Activated CD4-positive, alpha-beta T cell treated with anti-CD3 and anti-CD28 coated beads for 36 hours (primary cell): Measurements from ENCODE around the gene LAMC2. TPM values are rescaled to one million over a fixed set of nuclear protein-coding genes. Genes with fewer than 3 reads are reported as not detected.

Source experiments
- ATAC-seq: fragments of 200-7000 bp; cut with Tn5 transposase; one replicate; pipeline ENCODE4 v1.10.0; 2021; ENCODE audit warnings: mild to moderate bottlenecking, moderate library complexity
- CTCF ChIA-PET: fragments of 350-600 bp; sonication (Branson Sonifier 250); formaldehyde crosslinking; loops from one replicate; lab custom pipeline; 2021; ENCODE audit warnings: antibody characterized with exemption; lab: Charles Lee
- POLR2A ChIA-PET: fragments of 350-600 bp; sonication (Branson Sonifier 250); formaldehyde crosslinking; loops from one replicate; lab custom pipeline; 2021; ENCODE audit warnings: antibody characterized with exemption, inconsistent platforms; lab: Charles Lee
- DNase-seq: peaks from one replicate; pipeline ENCODE4 v3.0.0-alpha.2; 2020
- H3K27ac Mint-ChIP-seq: one replicate; pipeline ENCODE4 v1.8.0; 2021; ENCODE audit warnings: mixed read lengths
- H3K27me3 Mint-ChIP-seq: one replicate; pipeline ENCODE4 v1.8.0; 2021; ENCODE audit warnings: mixed read lengths
- H3K36me3 Mint-ChIP-seq: one replicate; pipeline ENCODE4 v1.8.0; 2021; ENCODE audit warnings: low read depth, mixed read lengths
- H3K4me1 Mint-ChIP-seq: one replicate; pipeline ENCODE4 v1.8.0; 2021; ENCODE audit warnings: mixed read lengths
- H3K4me3 Mint-ChIP-seq: one replicate; pipeline ENCODE4 v1.8.0; 2021; ENCODE audit warnings: mild to moderate bottlenecking, moderate library complexity, mixed read lengths
- H3K9me3 Mint-ChIP-seq: one replicate; pipeline ENCODE4 v1.8.0; 2021; ENCODE audit warnings: low read depth, mixed read lengths
- intact Hi-C, 2 experiments: fragments of 100-400 bp; cut with DNase I in 1 of 2; cut with micrococcal nuclease in 1 of 2; formaldehyde crosslinking; loops; one replicate each; pipeline versions ENCODE4 v1.14.2 to v1.15.1; 2022 to 2024; cut with DNase I, micrococcal nuclease
- total RNA-seq, 2 experiments: library from RNA; stranded (reverse); gene quantifications; one replicate each; pipeline ENCODE4 v1.2.3, GENCODE V29; 2021

The LAMC2 gene
- total RNA-seq, 2 experiments from 2014 or later, result 0.21 to 0.91 TPM

DNA sequence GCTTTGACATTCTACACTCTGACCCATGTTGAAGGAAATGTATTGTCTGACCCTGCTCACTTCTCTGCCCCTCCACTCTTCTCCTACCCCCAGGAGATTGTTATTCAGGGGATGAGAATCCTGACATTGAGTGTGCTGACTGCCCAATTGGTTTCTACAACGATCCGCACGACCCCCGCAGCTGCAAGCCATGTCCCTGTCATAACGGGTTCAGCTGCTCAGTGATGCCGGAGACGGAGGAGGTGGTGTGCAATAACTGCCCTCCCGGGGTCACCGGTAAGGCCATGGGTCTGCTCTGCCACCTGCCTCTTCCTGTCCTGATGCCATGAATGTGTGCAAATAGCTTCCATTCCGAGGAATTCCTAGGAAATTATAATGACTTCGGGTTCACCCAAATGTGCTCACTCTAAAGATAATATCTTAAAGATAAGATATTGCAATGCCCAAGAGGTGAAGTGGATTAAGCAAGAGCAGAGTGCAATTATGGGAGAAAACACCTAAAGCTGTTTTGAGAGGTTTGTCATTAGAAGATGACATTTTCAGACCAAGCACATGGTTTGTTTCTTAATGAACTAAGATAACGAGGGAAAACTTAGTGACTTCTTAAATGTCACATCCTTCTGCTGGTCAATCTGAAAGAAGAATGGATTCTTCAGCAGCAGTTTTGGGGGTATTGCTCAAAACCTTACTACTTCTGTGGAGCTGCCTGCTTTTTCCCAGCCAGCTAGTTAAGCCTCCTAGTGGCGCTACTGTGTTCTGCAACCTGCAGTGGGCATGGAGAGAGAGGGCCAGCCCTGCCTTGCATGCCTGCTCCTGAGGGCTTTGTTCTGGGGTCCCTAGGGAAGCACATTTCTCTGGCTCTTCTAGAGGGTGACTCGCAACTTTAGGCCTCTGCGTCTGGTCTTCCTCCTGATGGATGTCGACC lies 41.6 kb downstream of the LAMC2 start:
- no peaks in the 10 kb centered on the region for H3K27me3 Mint-ChIP-seq
- no peak overlapping the region for H3K27ac Mint-ChIP-seq
- POLR2A ChIA-PET, result no interaction called here
- peaks cover 8% of the 10 kb centered on the region for H3K4me1 Mint-ChIP-seq
- ATAC-seq, result peak; percentile 65
- intact Hi-C loops, result loop anchor here in 1 of 2 experiments (1.0 kb wide), 1 partner anchor 265 kb away; no protein-coding TSS in a partner anchor
- CTCF ChIA-PET, result interaction anchor here (0.5 to 2.1 kb wide), 10 partner anchors 17 to 947 kb away, joined by 3 to 10 read pairs (median 4); no protein-coding TSS in a partner anchor
- H3K9me3 Mint-ChIP-seq, result no peaks in the 10 kb centered on the region
- DNase-seq, result peak; percentile 66
- H3K4me3 Mint-ChIP-seq, result no peak overlapping the region
- H3K36me3 Mint-ChIP-seq, result no peaks in the 10 kb centered on the region

DNA sequence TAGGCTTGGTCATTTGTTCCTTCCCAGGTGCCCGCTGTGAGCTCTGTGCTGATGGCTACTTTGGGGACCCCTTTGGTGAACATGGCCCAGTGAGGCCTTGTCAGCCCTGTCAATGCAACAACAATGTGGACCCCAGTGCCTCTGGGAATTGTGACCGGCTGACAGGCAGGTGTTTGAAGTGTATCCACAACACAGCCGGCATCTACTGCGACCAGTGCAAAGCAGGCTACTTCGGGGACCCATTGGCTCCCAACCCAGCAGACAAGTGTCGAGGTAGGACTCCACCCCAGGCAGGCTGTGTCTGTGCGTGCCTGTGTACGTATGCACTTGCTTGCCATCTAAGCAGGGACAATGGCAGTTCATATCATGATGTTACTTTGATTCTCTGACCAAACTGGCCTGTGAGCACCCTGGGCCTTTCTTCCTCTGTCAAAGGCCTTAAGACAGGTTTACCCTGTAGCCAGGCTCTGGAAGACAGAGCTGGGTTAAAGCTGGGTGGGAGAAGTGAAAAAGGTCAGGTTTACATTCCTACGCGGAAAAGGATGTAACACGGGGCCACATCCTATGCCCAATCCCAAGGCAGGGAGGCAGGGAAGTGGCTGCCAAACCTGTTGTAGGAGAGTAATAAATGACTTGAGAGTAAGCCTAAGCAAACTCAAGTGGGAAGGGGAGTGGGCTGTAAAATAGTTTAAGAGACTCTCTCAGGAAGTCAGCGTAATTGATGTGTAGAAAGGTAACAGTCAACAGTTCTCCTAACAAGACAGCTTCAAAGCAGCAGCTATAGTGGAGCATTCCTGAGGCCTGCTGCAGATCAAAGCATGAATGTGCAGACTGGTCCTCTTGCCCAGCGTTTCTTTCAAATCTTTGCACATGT lies 42.5 kb downstream of the LAMC2 start:
- CTCF ChIA-PET, result interaction anchor here (0.5 to 2.1 kb wide), 10 partner anchors 18 to 948 kb away, joined by 3 to 10 read pairs (median 4); no protein-coding TSS in a partner anchor
- no peak overlapping the region for H3K27ac Mint-ChIP-seq
- POLR2A ChIA-PET, result no interaction called here
- H3K4me1 Mint-ChIP-seq, result peaks cover 8% of the 10 kb centered on the region
- no peak overlapping the region for H3K4me3 Mint-ChIP-seq
- H3K9me3 Mint-ChIP-seq, result no peaks in the 10 kb centered on the region
- DNase-seq (no peak), ATAC-seq (no peak)
- no peaks in the 10 kb centered on the region for H3K36me3 Mint-ChIP-seq
- no peaks in the 10 kb centered on the region for H3K27me3 Mint-ChIP-seq
- intact Hi-C loops, result no loop called here

DNA sequence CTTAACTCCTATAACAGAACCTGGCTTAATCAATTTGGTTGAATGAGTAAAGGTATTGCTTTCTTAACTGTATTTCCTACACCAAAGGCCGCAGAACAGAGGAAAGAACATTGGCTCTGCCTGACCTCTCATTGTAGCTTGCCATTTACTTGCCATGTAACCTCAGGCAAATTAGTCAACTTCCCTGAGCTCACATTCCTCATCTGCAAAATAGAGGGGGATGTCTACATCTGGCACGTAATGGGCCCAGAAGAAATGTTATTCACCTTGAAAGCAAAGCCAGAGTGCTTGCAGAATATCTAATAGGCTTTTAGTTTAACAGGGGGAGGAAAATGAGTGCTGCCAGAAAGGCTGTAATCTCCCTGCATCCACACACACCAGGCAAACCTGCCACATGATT lies 44.3 kb downstream of the LAMC2 start:
- Mint-ChIP-seq H3K4me1 (peaks cover 8% of the 10 kb centered on the region), H3K27me3 (peaks cover 2% of the 10 kb centered on the region), H3K36me3 (no peaks in the 10 kb centered on the region), H3K4me3 (no peak overlapping the region), H3K27ac (no peak overlapping the region), H3K9me3 (no peaks in the 10 kb centered on the region)
- CTCF ChIA-PET, result interaction anchor here (0.6 to 1.4 kb wide), 3 partner anchors 98 to 1819 kb away, joined by 3 read pairs; no protein-coding TSS in a partner anchor
- intact Hi-C loops, result loop anchor here in 1 of 2 experiments (10.0 kb wide), 1 partner anchor 266 kb away; no protein-coding TSS in a partner anchor
- DNase-seq (no peak), ATAC-seq (no peak)
- POLR2A ChIA-PET, result no interaction called here

DNA sequence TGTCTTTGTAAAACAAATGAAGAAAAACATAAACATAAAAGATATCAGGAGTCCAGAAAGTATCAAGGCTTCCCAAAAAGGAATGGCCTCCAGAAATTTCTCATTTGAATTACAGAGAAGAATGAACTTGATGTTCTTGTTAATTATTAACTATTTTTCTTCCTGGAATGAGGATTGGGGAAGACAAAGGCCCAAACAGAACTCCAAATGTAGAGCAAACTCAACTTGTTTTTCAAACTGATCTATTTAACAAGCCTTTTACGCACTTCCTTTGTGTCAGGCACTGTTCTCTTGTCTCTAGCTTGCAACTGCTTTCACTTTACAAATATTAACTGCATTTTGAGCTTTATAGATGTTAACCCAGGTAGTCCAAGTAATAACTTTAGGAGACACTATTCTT lies 45.5 kb downstream of the LAMC2 start:
- CTCF ChIA-PET, result interaction anchor here (0.6 to 1.4 kb wide), 2 partner anchors 73 to 99 kb away, joined by 3 read pairs; no protein-coding TSS in a partner anchor
- Mint-ChIP-seq H3K36me3 (no peaks in the 10 kb centered on the region), H3K4me3 (no peak overlapping the region)

DNA sequence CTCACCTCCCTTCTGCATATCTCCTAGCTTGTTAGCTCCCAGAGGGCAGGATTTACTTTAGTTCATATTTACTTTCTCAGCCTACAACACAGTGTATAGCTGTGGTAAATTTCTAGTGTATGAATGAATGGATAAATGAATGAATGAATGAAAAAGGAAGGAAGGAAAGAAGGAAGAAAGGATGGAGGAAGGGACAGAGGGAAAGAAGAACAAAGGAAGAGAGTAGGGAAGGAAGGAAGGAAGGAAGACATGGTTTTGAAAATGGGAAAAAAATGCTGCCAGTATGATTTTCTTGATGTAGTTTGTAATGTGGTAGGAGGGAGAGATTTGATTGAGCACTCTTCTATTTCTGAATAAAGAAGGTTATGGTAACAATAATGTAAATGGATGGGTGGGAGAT lies 47.0 kb downstream of the LAMC2 start:
- Mint-ChIP-seq H3K4me1 (no peaks in the 10 kb centered on the region), H3K27ac (no peak overlapping the region), H3K4me3 (no peak overlapping the region), H3K36me3 (no peaks in the 10 kb centered on the region), H3K9me3 (no peaks in the 10 kb centered on the region), H3K27me3 (peaks cover 3% of the 10 kb centered on the region)
- DNase-seq, result no peak
- CTCF ChIA-PET, result no interaction called here
- intact Hi-C loops, result loop anchor here in 1 of 2 experiments (10.0 kb wide), 1 partner anchor 268 kb away; no protein-coding TSS in a partner anchor
- ATAC-seq, result no peak
- POLR2A ChIA-PET, result no interaction called here

More for the DNA sequence above, 45.5 kb downstream of the LAMC2 start:
- Mint-ChIP-seq H3K27me3 (peaks cover 3% of the 10 kb centered on the region), H3K9me3 (no peaks in the 10 kb centered on the region), H3K4me1 (peaks cover 8% of the 10 kb centered on the region), H3K27ac (no peak overlapping the region)
- ATAC-seq (no peak), DNase-seq (no peak)
- POLR2A ChIA-PET, result no interaction called here
- intact Hi-C loops, result loop anchor here in 1 of 2 experiments (10.0 kb wide), 1 partner anchor 267 kb away; no protein-coding TSS in a partner anchor

DNA sequence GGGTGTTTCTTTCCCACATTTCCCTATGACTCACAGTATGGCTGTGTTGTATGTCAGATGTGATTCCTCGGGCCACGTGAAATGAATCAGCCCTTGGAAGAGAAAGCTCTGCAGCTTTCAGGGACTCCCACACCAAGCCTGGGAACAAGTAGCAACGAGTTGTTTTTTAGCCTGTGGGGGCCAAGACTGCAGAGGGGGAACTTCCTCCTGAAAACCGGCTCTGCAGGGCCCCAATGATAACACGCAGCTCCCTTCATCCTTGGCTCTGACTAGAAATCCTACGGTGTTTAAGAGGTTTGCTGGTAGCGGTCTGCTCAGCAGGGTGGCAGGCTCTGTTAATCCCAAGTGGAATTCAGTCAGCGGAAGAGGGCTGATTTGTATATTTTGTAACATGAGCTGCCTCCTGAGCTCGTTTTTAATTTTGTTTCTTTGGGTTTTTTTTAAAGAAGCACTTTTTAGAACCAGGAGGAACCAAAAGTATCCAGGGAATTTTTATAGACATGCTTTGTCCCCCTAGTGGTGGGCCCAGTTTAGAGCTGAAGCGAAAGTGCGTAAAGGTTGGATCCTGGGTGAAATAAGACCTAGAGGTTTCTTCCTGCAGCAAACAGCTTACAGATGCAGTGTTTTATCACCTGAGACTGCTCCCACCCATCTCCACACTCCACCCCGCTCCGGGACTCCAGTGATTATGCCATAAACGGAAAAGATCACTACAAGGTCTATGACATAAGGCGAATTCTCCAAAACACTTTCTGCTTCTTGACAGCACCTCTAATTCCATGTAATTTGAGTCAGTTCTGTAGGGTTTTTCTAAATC lies 48.8 kb downstream of the LAMC2 start:
- POLR2A ChIA-PET, result no interaction called here
- Mint-ChIP-seq H3K4me1 (no peaks in the 10 kb centered on the region), H3K4me3 (no peak overlapping the region), H3K27ac (no peak overlapping the region), H3K9me3 (no peaks in the 10 kb centered on the region), H3K27me3 (peaks cover 5% of the 10 kb centered on the region), H3K36me3 (no peaks in the 10 kb centered on the region)
- DNase-seq, result no peak
- ATAC-seq, result no peak
- intact Hi-C loops, result loop anchor here in 1 of 2 experiments (10.0 kb wide), 1 partner anchor 270 kb away; no protein-coding TSS in a partner anchor
- CTCF ChIA-PET, result interaction anchor here (1.1 kb wide), 1 partner anchor 11 kb away, joined by 3 read pairs; no protein-coding TSS in a partner anchor

DNA sequence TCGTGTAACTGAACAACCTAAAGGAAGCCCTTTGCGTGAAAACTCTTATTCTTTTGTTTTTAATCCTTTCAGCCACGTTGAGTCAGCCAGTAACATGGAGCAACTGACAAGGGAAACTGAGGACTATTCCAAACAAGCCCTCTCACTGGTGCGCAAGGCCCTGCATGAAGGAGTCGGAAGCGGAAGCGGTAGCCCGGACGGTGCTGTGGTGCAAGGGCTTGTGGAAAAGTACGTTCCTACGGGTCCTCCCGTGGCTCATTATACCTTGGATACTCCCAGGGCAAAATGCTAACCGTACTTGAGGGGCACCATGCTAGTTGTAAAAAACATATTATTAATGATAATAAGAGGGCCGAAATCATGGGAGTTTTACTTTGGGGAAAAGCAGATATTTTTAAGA lies 49.4 kb downstream of the LAMC2 start:
- no peak for DNase-seq
- H3K9me3 Mint-ChIP-seq, result no peaks in the 10 kb centered on the region
- ChIA-PET POLR2A (no interaction called here), CTCF (interaction anchor here (1.1 kb wide), 1 partner anchor 12 kb away, joined by 3 read pairs; no protein-coding TSS in a partner anchor)
- H3K27me3 Mint-ChIP-seq, result peaks cover 6% of the 10 kb centered on the region
- intact Hi-C loops, result loop anchor here in 1 of 2 experiments (10.0 kb wide), 1 partner anchor 271 kb away; no protein-coding TSS in a partner anchor
- H3K36me3 Mint-ChIP-seq, result no peaks in the 10 kb centered on the region
- no peaks in the 10 kb centered on the region for H3K4me1 Mint-ChIP-seq
- H3K27ac Mint-ChIP-seq, result no peak overlapping the region
- no peak for ATAC-seq
- no peak overlapping the region for H3K4me3 Mint-ChIP-seq

DNA sequence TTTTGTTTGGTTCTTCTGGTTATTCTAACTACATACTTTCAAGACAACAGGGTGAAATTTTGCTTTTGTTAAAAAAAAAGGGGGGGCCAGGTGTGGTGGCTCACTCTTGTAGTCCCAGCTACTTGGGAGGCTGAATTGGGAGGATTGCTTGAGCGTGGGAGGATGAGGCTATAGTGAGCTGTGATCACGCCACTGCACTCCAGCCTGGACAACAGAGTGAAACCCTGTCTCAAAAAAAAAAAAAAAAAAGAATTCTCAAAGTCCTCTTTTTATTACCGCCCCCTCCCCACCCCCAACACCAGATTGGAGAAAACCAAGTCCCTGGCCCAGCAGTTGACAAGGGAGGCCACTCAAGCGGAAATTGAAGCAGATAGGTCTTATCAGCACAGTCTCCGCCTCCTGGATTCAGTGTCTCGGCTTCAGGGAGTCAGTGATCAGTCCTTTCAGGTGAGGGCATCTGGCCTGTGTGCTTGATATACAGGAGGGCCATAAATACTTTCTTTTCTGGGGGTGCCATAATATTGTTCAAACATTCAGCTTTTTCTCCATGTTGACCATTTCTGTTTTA lies 50.2 kb downstream of the LAMC2 start:
- H3K4me3 Mint-ChIP-seq, result no peak overlapping the region
- no peak for ATAC-seq
- no peaks in the 10 kb centered on the region for H3K36me3 Mint-ChIP-seq
- no peak for DNase-seq
- no peak overlapping the region for H3K27ac Mint-ChIP-seq
- intact Hi-C loops, result loop anchor here in 1 of 2 experiments (10.0 kb wide), 1 partner anchor 271 kb away; no protein-coding TSS in a partner anchor
- H3K9me3 Mint-ChIP-seq, result no peaks in the 10 kb centered on the region
- no peaks in the 10 kb centered on the region for H3K4me1 Mint-ChIP-seq
- H3K27me3 Mint-ChIP-seq, result peaks cover 9% of the 10 kb centered on the region
- POLR2A ChIA-PET, result no interaction called here
- CTCF ChIA-PET, result no interaction called here

DNA sequence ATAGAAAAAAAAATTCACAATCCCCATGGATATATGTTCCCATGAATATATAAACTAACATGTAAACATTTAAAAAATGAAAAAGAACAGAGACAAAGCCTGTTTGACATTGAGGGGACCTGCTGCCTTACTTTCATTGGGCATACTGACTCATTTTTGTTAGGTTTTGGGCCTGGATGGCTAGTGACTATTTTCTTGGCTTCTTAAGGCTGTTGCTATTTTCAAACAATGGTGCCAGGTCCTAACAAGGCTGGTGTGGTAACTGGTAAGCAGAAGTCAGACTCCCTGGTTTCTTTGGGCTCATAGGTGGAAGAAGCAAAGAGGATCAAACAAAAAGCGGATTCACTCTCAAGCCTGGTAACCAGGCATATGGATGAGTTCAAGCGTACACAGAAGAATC lies 51.0 kb downstream of the LAMC2 start:
- no peak for ATAC-seq
- CTCF ChIA-PET, result no interaction called here
- H3K27ac Mint-ChIP-seq, result no peak overlapping the region
- no peak for DNase-seq
- no peaks in the 10 kb centered on the region for H3K36me3 Mint-ChIP-seq
- H3K4me1 Mint-ChIP-seq, result no peaks in the 10 kb centered on the region
- intact Hi-C loops, result loop anchor here in 1 of 2 experiments (10.0 kb wide), 1 partner anchor 272 kb away; no protein-coding TSS in a partner anchor
- POLR2A ChIA-PET, result no interaction called here
- H3K9me3 Mint-ChIP-seq, result no peaks in the 10 kb centered on the region
- peaks cover 10% of the 10 kb centered on the region for H3K27me3 Mint-ChIP-seq
- no peak overlapping the region for H3K4me3 Mint-ChIP-seq

DNA sequence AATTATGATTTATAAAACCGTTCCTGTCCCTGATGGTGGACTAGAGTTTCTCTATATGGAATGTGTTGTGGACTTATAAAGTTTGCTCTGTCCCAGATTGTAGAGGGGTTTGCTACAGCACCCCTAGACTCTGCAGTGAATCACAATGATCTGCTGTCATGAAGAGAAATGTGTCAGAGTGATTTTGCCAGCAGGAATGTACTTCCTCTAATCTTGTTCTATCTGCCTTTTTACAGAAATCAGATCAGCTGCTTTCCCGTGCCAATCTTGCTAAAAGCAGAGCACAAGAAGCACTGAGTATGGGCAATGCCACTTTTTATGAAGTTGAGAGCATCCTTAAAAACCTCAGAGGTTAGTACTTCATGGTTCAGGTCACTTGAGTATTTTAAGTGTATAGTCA lies 52.0 kb downstream of the LAMC2 start:
- DNase-seq, result no peak
- peaks cover 10% of the 10 kb centered on the region for H3K27me3 Mint-ChIP-seq
- POLR2A ChIA-PET, result no interaction called here
- H3K27ac Mint-ChIP-seq, result no peak overlapping the region
- no peaks in the 10 kb centered on the region for H3K9me3 Mint-ChIP-seq
- ATAC-seq, result no peak
- no peaks in the 10 kb centered on the region for H3K4me1 Mint-ChIP-seq
- intact Hi-C loops, result loop anchor here in 1 of 2 experiments (10.0 kb wide), 1 partner anchor 273 kb away; no protein-coding TSS in a partner anchor
- H3K36me3 Mint-ChIP-seq, result no peaks in the 10 kb centered on the region
- no peak overlapping the region for H3K4me3 Mint-ChIP-seq
- CTCF ChIA-PET, result interaction anchor here (0.6 kb wide), 1 partner anchor 316 kb away, joined by 3 read pairs; no protein-coding TSS in a partner anchor
